Lower lobe of right lung (tissue), 2 donors: Measurements from ENCODE around the gene ELP5. TPM values are rescaled to one million over a fixed set of nuclear protein-coding genes. Genes with fewer than 3 reads are reported as not detected.

ENCODE experiments used
- ATAC-seq, 2 donors: fragments of 200-7000 bp; cut with Tn5 transposase; one replicate each; pipeline ENCODE4 v1.9.1; 2020 to 2022; ENCODE audit warnings: mild to moderate bottlenecking in 2 of 2, moderate library complexity in 2 of 2
- DNase-seq: peaks from one replicate; pipeline ENCODE4 v3.0.0-alpha.2; 2020
- H3K27ac ChIP-seq: fragments of 200-600 bp; one replicate; pipeline ENCODE4 v1.8.0; 2022
- H3K27me3 ChIP-seq: fragments of 200-600 bp; one replicate; pipeline ENCODE4 v1.8.0; 2022; ENCODE audit warnings: low read depth
- H3K36me3 ChIP-seq: fragments of 200-600 bp; one replicate; pipeline ENCODE4 v1.8.0; 2022; ENCODE audit warnings: mild to moderate bottlenecking
- H3K4me1 ChIP-seq: fragments of 200-600 bp; one replicate; pipeline ENCODE4 v1.8.0; 2022
- H3K4me3 ChIP-seq: fragments of 200-600 bp; one replicate; pipeline ENCODE4 v1.8.0; 2022; ENCODE audit warnings: mild to moderate bottlenecking
- H3K9me3 ChIP-seq: fragments of 200-600 bp; one replicate; pipeline ENCODE4 v1.8.0; 2022
- intact Hi-C: fragments of 100-400 bp; cut with DNase I; formaldehyde crosslinking; loops from one replicate; pipeline ENCODE4 v1.11.0; 2022
- total RNA-seq: library from RNA; stranded (reverse); fragmentation: NEBNext Ultra II Directional; extraction: Animal tissue kit (Norgen Biotek cat#: 25700); gene quantifications from one replicate; pipeline ENCODE4 v1.2.1, GENCODE V29; 2021
- TF ChIP-seq, protein P1 (sequence below): fragments of 200-600 bp; IDR thresholded peaks from one replicate; pipeline ENCODE4 v1.8.0; 2022; ENCODE audit warnings: antibody characterized with exemption, mild to moderate bottlenecking
- donor health status: DM: no; HTN: yes; CAD: no; lungs with severe emphysema.

The ELP5 gene
- total RNA-seq, 1 donor from 2014 or later, result 33.2 TPM

DNA sequence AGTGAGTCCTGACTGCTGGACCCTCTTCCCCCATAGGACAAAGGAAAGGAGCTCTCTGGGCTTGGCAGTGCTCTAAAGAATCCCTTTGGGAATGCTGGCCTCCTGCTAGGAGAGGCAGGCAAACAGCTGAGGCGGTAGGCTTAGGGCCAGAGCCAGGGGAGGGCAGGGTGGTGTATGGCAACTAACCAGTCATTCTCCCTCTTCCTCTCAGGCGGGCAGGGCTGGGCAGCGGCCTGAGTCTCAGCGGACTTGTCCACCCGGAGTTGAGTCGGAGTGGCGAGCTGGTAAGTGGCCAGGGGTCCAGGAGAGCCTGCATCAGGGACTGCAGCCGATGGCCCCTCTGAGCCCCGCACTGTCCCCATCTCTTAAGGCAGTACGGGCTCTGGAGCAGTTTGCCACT lies 27.9 kb upstream of the ELP5 start:
- Histone ChIP-seq H3K36me3 (peaks cover 79% of the 10 kb centered on the region), H3K9me3 (no peaks in the 10 kb centered on the region), H3K27me3 (no peaks in the 10 kb centered on the region), H3K4me1 (peaks cover 19% of the 10 kb centered on the region), H3K27ac (no peak overlapping the region), H3K4me3 (no peak overlapping the region)
- TF ChIP-seq, protein P1, sequence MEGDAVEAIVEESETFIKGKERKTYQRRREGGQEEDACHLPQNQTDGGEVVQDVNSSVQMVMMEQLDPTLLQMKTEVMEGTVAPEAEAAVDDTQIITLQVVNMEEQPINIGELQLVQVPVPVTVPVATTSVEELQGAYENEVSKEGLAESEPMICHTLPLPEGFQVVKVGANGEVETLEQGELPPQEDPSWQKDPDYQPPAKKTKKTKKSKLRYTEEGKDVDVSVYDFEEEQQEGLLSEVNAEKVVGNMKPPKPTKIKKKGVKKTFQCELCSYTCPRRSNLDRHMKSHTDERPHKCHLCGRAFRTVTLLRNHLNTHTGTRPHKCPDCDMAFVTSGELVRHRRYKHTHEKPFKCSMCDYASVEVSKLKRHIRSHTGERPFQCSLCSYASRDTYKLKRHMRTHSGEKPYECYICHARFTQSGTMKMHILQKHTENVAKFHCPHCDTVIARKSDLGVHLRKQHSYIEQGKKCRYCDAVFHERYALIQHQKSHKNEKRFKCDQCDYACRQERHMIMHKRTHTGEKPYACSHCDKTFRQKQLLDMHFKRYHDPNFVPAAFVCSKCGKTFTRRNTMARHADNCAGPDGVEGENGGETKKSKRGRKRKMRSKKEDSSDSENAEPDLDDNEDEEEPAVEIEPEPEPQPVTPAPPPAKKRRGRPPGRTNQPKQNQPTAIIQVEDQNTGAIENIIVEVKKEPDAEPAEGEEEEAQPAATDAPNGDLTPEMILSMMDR, result no peak
- ATAC-seq (no peak), DNase-seq (no peak)
- intact Hi-C loops, result no loop called here

DNA sequence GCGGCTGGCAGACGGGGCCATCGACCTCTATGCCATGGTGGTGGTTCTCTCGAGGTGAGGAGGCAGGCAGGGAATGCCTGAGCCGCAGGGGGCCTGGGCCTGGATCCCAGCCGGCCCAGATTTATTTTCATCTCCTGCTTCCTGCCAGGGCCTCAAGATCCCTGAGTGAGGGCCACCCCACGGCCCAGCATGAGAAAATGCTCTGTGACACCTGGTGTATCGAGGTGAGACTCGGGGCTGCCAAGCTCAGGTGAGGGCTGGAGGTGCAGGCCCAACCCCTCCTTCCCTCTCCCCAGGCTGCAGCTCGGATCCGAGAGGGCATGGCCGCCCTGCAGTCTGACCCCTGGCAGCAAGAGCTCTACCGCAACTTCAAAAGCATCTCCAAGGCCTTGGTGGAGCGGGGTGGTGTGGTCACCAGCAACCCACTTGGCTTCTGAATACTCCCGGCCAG lies 27.3 kb upstream of the ELP5 start:
- H3K4me3 ChIP-seq, result no peak overlapping the region
- H3K4me1 ChIP-seq, result peaks cover 14% of the 10 kb centered on the region
- intact Hi-C loops, result no loop called here
- DNase-seq (no peak), ATAC-seq (no peak)
- H3K27me3 ChIP-seq, result no peaks in the 10 kb centered on the region
- H3K27ac ChIP-seq, result no peak overlapping the region
- peaks cover 84% of the 10 kb centered on the region for H3K36me3 ChIP-seq
- TF ChIP-seq, protein P1, result no peak
- H3K9me3 ChIP-seq, result no peaks in the 10 kb centered on the region

DNA sequence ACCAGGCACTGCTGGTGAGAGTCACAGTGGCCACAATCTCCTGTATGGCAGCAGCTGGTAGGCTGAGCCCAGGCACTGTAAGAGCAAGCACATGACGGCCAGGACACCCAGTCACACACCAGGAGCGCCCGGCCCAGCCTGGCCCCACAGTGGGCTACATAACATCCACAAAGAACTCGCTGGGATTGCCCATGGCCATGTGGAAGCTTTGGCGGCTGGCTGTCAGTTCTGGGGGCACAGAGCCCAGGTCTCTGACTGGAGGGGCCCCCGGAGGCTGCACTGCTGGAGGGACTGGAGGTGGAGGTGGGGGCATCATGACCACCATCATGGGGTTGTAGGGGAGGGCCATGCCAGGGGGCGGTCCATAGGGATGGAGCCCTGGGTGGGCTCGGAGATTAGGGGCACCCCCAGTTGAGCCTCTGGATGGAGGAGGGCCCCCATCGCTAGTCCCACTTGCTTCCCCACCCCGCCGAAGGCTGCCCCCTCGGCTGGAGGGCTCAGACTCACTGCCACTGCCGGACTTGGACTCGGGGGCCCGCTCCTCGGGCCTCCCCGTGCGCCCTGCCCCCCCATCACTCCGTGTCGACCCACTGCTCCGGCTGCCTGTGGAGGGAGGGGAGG lies 26.2 kb upstream of the ELP5 start:
- no peaks in the 10 kb centered on the region for H3K9me3 ChIP-seq
- DNase-seq (no peak), ATAC-seq (no peak)
- no peak overlapping the region for H3K4me3 ChIP-seq
- TF ChIP-seq, protein P1, result no peak
- H3K27ac ChIP-seq, result no peak overlapping the region
- H3K4me1 ChIP-seq, result peaks cover 8% of the 10 kb centered on the region
- intact Hi-C loops, result no loop called here
- peaks cover 94% of the 10 kb centered on the region for H3K36me3 ChIP-seq
- H3K27me3 ChIP-seq, result no peaks in the 10 kb centered on the region

DNA sequence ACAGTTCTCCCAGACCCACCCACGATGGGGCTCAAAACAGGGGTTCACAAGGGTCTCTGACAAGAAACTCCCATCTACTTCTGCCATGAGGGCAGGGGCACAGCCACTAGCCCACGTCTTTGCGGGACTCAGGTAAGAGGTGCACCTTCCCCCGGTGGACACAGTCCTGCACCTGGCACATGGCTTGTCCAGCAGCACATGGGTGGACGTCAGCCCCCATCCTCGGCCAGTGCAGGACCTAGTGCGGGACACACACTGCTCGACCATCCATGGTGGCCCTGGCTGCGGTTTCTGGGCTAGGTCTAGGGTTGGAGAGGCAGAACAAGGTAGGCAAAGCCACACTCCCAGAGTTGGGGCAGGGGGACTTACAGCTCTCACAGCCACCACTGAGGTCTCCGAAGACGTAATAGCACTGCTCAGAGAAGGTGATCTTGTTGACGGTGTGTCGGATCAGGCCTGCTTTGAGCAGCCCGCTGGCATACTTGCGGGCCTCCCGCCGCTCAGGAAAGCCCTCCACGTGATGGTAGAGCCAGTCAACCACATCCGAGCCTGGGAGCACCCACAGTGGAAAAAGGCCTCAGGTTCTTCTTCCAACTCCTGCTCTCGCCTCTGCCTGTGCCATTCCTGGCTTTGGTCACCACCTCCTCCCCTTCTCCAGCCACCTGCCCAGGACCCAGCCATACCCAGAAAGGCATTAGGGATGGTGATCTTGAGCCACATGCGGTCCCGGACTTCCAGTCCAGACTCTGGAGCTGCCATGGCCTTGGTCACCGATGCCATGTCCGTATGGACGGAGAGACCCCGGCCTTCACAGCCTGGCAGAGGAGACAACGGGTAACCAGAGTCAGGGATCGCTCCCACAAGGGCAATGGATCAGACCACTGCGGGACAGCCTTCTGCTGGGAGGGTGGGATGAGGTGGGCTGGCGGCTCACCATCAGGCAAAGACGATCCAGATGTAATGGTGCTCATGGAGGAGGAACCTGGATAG lies 25.0 kb upstream of the ELP5 start:
- Histone ChIP-seq H3K27ac (no peak overlapping the region), H3K36me3 (peaks cover 86% of the 10 kb centered on the region)
- DNase-seq, result no peak

DNA sequence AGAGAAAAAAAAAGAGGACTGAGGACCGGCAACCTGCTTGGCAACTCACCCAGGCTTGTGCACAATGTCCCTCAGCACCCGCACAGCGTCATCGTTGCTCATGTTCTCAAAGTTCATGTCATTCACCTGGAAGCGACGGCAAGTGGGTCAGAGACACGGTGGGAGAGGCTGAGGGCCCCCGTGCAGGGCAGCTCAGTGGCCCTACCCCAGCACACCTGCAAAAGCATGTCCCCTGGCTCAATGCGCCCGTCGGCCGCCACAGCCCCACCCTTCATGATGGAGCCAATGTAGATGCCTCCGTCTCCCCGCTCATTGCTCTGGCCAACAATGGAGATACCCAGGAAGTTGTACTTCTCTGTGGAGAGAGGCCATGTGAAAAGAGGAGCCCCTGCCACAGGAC lies 23.1 kb upstream of the ELP5 start:
- Histone ChIP-seq H3K27me3 (no peaks in the 10 kb centered on the region), H3K36me3 (peaks cover 67% of the 10 kb centered on the region), H3K27ac (no peak overlapping the region), H3K9me3 (no peaks in the 10 kb centered on the region), H3K4me3 (no peak overlapping the region), H3K4me1 (peaks cover 21% of the 10 kb centered on the region)
- TF ChIP-seq, protein P1, result no peak
- DNase-seq, result no peak
- ATAC-seq, result no peak
- intact Hi-C loops, result no loop called here

More for the DNA sequence above, 25.0 kb upstream of the ELP5 start:
- ATAC-seq, result no peak
- Histone ChIP-seq H3K4me1 (peaks cover 4% of the 10 kb centered on the region), H3K27me3 (no peaks in the 10 kb centered on the region), H3K4me3 (no peak overlapping the region), H3K9me3 (no peaks in the 10 kb centered on the region)
- intact Hi-C loops, result no loop called here
- TF ChIP-seq, protein P1, result no peak
